GM23338 (cell line): ENCODE results near the gene OR8A1. TPM values are rescaled to one million over a fixed set of nuclear protein-coding genes. Genes with fewer than 3 reads are reported as not detected.

ENCODE experiments used
- ATAC-seq: fragments of 200-7000 bp; cut with Tn5 transposase; 3 replicates; pipeline ENCODE4 v1.9.1; 2020
- DNase-seq: peaks from one replicate; pipeline ENCODE4 v3.0.0-alpha.2; 2015; ENCODE audit warnings: low spot score
- H2AFZ ChIP-seq: fragments of 200-600 bp; sonication (generic); 2 replicates; pipeline ENCODE4 v1.8.0; 2016; ENCODE audit warnings: antibody characterized with exemption, mild to moderate bottlenecking, moderate library complexity
- H3F3A ChIP-seq: fragments of 200-600 bp; sonication (generic); replicated peaks from 2 replicates; pipeline ENCODE4 v1.8.0; 2017; ENCODE audit warnings: antibody characterized with exemption, mixed run types, low read depth
- H3K27ac ChIP-seq: fragments of 200-600 bp; sonication (generic); 2 replicates; pipeline ENCODE4 v1.6.1; 2016; ENCODE audit warnings: low read depth
- H3K27me3 ChIP-seq: fragments of 200-600 bp; sonication (generic); 2 replicates; pipeline ENCODE4 v1.8.0; 2016; ENCODE audit warnings: mild to moderate bottlenecking, mixed run types, moderate library complexity; ENCODE audit not compliant: insufficient read depth
- H3K36me3 ChIP-seq: fragments of 200-600 bp; sonication (generic); 2 replicates; pipeline ENCODE4 v1.8.0; 2016; ENCODE audit warnings: mild to moderate bottlenecking; ENCODE audit not compliant: insufficient read depth
- H3K4me1 ChIP-seq: fragments of 200-600 bp; sonication (generic); 2 replicates; pipeline ENCODE4 v1.8.0; 2016; ENCODE audit warnings: mild to moderate bottlenecking, moderate library complexity; ENCODE audit not compliant: insufficient read depth
- H3K4me2 ChIP-seq: fragments of 200-600 bp; sonication (generic); 2 replicates; pipeline ENCODE4 v1.7.1; 2017; ENCODE audit warnings: mixed run types
- H3K4me3 ChIP-seq: fragments of 200-600 bp; sonication (generic); 2 replicates; pipeline ENCODE4 v1.6.1; 2016; ENCODE audit warnings: mixed run types
- H3K79me2 ChIP-seq: fragments of 200-600 bp; sonication (generic); replicated peaks from 2 replicates; pipeline ENCODE4 v1.8.0; 2017; ENCODE audit warnings: mild to moderate bottlenecking; ENCODE audit not compliant: insufficient read depth
- H3K9me2 ChIP-seq: fragments of 200-600 bp; sonication (generic); 2 replicates; pipeline ENCODE4 v1.8.0; 2017; ENCODE audit not compliant: insufficient read depth
- H4K20me1 ChIP-seq: fragments of 200-600 bp; sonication (generic); replicated peaks from 2 replicates; pipeline ENCODE4 v1.8.0; 2017; ENCODE audit warnings: mild to moderate bottlenecking; ENCODE audit not compliant: insufficient read depth
- H3K27ac Mint-ChIP-seq: 2 replicates; pipeline ENCODE4 v1.8.0; 2020; ENCODE audit warnings: inconsistent platforms, mild to moderate bottlenecking, moderate library complexity, mixed read lengths
- H3K27me3 Mint-ChIP-seq: 3 replicates; pipeline ENCODE4 v1.8.0; 2022; ENCODE audit warnings: low read depth, mild to moderate bottlenecking, moderate library complexity, mixed read lengths, inconsistent platforms; ENCODE audit not compliant: insufficient read depth, poor library complexity
- H3K36me3 Mint-ChIP-seq: 3 replicates; pipeline ENCODE4 v1.8.0; 2021; ENCODE audit warnings: low read depth, mild to moderate bottlenecking, inconsistent platforms, moderate library complexity, mixed read lengths
- H3K4me1 Mint-ChIP-seq: 3 replicates; pipeline ENCODE4 v1.8.0; 2020; ENCODE audit warnings: mild to moderate bottlenecking, inconsistent platforms, mixed read lengths
- H3K4me3 Mint-ChIP-seq: 3 replicates; pipeline ENCODE4 v1.8.0; 2021; ENCODE audit warnings: moderate library complexity, mild to moderate bottlenecking, inconsistent platforms, mixed read lengths
- H3K9me3 Mint-ChIP-seq: 3 replicates; pipeline ENCODE4 v1.8.0; 2020; ENCODE audit warnings: moderate library complexity, mild to moderate bottlenecking, inconsistent platforms, mixed read lengths
- CREB1 ChIP-seq: fragments of 250-450 bp; sonication (Bioruptor Pico); IDR thresholded peaks from 2 replicates; pipeline ENCODE4 v1.5.0; 2020; ENCODE audit warnings: low read depth, mild to moderate bottlenecking, moderate library complexity
- EZH2 ChIP-seq: fragments of 200-600 bp; sonication (generic); IDR thresholded peaks from one replicate; pipeline ENCODE4 v1.8.0; 2017; ENCODE audit warnings: antibody characterized with exemption, mild to moderate bottlenecking, low read depth; ENCODE audit not compliant: unreplicated experiment
- EZH2phosphoT487 ChIP-seq: fragments of 200-600 bp; sonication (generic); IDR thresholded peaks from one replicate; pipeline ENCODE4 v1.8.1; 2018; ENCODE audit warnings: antibody characterized with exemption; ENCODE audit not compliant: unreplicated experiment
- JUNB ChIP-seq: IDR thresholded peaks from one replicate; pipeline ENCODE4 v1.6.1; 2016; ENCODE audit warnings: antibody characterized with exemption; ENCODE audit not compliant: unreplicated experiment
- NANOG ChIP-seq: IDR thresholded peaks from 2 replicates; pipeline ENCODE4 v1.6.1; 2016; ENCODE audit warnings: antibody characterized with exemption, borderline replicate concordance
- POLR2AphosphoS5 ChIP-seq: IDR thresholded peaks from 2 replicates; pipeline ENCODE4 v1.6.1; 2016; ENCODE audit warnings: antibody characterized with exemption, low read depth
- STAT1 ChIP-seq: IDR thresholded peaks from one replicate; pipeline ENCODE4 v1.6.1; 2016; ENCODE audit warnings: antibody characterized with exemption; ENCODE audit not compliant: unreplicated experiment
- ZNF114 ChIP-seq: fragments of 250-450 bp; sonication (Bioruptor Pico); IDR thresholded peaks from 2 replicates; pipeline ENCODE4 v1.5.0; 2020; ENCODE audit warnings: mild to moderate bottlenecking, moderate library complexity
- ZNF331 ChIP-seq: fragments of 250-450 bp; sonication (Bioruptor Pico); IDR thresholded peaks from 2 replicates; pipeline ENCODE4 v1.5.0; 2020; ENCODE audit warnings: low read depth, mild to moderate bottlenecking, moderate library complexity
- polyA plus RNA-seq: library from polyadenylated mRNA; unstranded; fragments of >200 nt; fragmentation: Nextera tagmentation; extraction: Ambion mirVana; gene quantifications from 2 replicates; pipeline ENCODE4 v1.2.1, GENCODE V29; 2016
- total RNA-seq: library from RNA; depleted of rRNA; stranded (reverse); fragments of >200 nt; shearing (Covaris generic); gene quantifications from 2 replicates; pipeline ENCODE4 v1.2.3, GENCODE V29; 2014
- TF ChIP-seq, protein P1 (sequence below): IDR thresholded peaks from 2 replicates; pipeline ENCODE4 v1.6.1; 2016; ENCODE audit warnings: antibody characterized with exemption
- TF ChIP-seq, protein P2 (sequence below), 2 experiments: fragments of 200-600 bp in 1 of 2; sonication (generic) in 1 of 2; conservative IDR thresholded peaks; 2 replicates each; pipeline versions ENCODE4 v1.5.1 to v1.6.1; 2016 to 2017; ENCODE audit warnings: antibody characterized with exemption in 2 of 2, low read depth in 2 of 2, mild to moderate bottlenecking in 2 of 2, moderate library complexity in 1 of 2
- TF ChIP-seq, protein P3 (sequence below): fragments of 250-450 bp; sonication (Bioruptor Pico); IDR thresholded peaks from 2 replicates; pipeline ENCODE4 v1.5.0; 2020; ENCODE audit warnings: mild to moderate bottlenecking, moderate library complexity

OR8A1 gene
- total and polyA plus RNA-seq, 2 experiments from 2014 or later: not detected

DNA sequence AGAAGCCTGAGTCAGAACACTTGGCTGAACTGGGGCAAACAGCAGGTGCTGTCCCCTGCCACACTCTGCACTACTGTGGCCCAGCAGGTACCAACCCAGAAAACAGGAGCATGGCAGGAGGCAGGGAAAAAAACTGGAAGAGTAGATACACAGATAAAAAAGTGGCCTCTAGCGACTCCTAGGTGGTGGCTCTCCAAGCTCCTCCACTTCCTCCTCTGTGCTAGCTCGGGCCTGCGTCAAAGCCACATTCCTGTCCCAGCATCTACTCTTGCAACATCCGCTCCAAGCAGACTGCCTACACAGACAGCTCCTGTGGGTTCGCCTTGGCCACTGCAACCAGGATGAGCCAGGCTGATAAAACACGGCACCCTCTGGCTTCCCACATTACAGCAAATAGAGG lies 33.3 kb upstream of the OR8A1 start (continued):
- TF ChIP-seq, protein P1, sequence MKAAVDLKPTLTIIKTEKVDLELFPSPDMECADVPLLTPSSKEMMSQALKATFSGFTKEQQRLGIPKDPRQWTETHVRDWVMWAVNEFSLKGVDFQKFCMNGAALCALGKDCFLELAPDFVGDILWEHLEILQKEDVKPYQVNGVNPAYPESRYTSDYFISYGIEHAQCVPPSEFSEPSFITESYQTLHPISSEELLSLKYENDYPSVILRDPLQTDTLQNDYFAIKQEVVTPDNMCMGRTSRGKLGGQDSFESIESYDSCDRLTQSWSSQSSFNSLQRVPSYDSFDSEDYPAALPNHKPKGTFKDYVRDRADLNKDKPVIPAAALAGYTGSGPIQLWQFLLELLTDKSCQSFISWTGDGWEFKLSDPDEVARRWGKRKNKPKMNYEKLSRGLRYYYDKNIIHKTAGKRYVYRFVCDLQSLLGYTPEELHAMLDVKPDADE: 0 out of 2 replicates have a peak, but pooled peaks have one; percentile 39

DNA sequence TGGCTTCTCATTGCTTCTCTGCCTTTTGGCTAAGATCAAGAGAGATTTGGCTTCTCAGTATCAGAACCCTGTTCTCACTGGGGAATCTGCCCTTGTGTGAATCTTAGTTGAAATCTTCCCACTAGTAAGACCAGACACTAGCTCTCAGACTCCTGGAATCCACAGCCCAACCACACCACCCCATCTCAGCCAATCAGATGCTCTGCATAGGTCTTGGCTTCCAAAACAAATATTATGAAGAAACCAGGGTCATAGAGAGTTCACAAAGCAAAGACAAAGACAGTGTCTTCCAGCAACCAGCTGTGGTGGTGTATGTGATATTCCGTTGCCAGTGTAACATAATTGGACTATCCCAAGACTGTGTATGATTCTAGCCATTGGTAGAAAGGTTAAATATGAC lies 31.8 kb upstream of the OR8A1 start:
- no peak for ATAC-seq
- Histone ChIP-seq H3K4me3 (no peak overlapping the region), H3K9me2 (peaks cover 14% of the 10 kb centered on the region), H3K79me2 (no peaks in the 10 kb centered on the region), H3K27ac (no peak overlapping the region), H3K4me2 (no peak overlapping the region), H2AFZ (no peak overlapping the region), H3K4me1 (0 out of 2 replicates have a peak, but pooled peaks cover 3% of the 10 kb centered on the region), H3K36me3 (no peaks in the 10 kb centered on the region), H3K27me3 (no peaks in the 10 kb centered on the region), H3F3A (no peaks in the 10 kb centered on the region), H4K20me1 (no peaks in the 10 kb centered on the region)
- Mint-ChIP-seq H3K9me3 (no peaks in the 10 kb centered on the region), H3K27ac (no peak overlapping the region), H3K27me3 (peaks cover 5% of the 10 kb centered on the region), H3K4me1 (peaks cover 12% of the 10 kb centered on the region), H3K4me3 (no peak overlapping the region), H3K36me3 (no peaks in the 10 kb centered on the region)
- no peak for DNase-seq
- TF ChIP-seq, protein P2, sequence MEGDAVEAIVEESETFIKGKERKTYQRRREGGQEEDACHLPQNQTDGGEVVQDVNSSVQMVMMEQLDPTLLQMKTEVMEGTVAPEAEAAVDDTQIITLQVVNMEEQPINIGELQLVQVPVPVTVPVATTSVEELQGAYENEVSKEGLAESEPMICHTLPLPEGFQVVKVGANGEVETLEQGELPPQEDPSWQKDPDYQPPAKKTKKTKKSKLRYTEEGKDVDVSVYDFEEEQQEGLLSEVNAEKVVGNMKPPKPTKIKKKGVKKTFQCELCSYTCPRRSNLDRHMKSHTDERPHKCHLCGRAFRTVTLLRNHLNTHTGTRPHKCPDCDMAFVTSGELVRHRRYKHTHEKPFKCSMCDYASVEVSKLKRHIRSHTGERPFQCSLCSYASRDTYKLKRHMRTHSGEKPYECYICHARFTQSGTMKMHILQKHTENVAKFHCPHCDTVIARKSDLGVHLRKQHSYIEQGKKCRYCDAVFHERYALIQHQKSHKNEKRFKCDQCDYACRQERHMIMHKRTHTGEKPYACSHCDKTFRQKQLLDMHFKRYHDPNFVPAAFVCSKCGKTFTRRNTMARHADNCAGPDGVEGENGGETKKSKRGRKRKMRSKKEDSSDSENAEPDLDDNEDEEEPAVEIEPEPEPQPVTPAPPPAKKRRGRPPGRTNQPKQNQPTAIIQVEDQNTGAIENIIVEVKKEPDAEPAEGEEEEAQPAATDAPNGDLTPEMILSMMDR (conservative IDR thresholded peaks at IDR 0.05; ENCODE audit: low read depth in 2 of 2): no peak
- no peak for TF ChIP-seq NANOG
- no peak for TF ChIP-seq EZH2phosphoT487
- TF ChIP-seq CREB1 (CRISPR knock-in tag): no peak
- no peak for TF ChIP-seq ZNF331
- no peak for TF ChIP-seq STAT1
- no peak for TF ChIP-seq EZH2
- TF ChIP-seq, protein P1: no peak
- no peak for TF ChIP-seq POLR2AphosphoS5
- TF ChIP-seq JUNB: no peak
- TF ChIP-seq, protein P3, sequence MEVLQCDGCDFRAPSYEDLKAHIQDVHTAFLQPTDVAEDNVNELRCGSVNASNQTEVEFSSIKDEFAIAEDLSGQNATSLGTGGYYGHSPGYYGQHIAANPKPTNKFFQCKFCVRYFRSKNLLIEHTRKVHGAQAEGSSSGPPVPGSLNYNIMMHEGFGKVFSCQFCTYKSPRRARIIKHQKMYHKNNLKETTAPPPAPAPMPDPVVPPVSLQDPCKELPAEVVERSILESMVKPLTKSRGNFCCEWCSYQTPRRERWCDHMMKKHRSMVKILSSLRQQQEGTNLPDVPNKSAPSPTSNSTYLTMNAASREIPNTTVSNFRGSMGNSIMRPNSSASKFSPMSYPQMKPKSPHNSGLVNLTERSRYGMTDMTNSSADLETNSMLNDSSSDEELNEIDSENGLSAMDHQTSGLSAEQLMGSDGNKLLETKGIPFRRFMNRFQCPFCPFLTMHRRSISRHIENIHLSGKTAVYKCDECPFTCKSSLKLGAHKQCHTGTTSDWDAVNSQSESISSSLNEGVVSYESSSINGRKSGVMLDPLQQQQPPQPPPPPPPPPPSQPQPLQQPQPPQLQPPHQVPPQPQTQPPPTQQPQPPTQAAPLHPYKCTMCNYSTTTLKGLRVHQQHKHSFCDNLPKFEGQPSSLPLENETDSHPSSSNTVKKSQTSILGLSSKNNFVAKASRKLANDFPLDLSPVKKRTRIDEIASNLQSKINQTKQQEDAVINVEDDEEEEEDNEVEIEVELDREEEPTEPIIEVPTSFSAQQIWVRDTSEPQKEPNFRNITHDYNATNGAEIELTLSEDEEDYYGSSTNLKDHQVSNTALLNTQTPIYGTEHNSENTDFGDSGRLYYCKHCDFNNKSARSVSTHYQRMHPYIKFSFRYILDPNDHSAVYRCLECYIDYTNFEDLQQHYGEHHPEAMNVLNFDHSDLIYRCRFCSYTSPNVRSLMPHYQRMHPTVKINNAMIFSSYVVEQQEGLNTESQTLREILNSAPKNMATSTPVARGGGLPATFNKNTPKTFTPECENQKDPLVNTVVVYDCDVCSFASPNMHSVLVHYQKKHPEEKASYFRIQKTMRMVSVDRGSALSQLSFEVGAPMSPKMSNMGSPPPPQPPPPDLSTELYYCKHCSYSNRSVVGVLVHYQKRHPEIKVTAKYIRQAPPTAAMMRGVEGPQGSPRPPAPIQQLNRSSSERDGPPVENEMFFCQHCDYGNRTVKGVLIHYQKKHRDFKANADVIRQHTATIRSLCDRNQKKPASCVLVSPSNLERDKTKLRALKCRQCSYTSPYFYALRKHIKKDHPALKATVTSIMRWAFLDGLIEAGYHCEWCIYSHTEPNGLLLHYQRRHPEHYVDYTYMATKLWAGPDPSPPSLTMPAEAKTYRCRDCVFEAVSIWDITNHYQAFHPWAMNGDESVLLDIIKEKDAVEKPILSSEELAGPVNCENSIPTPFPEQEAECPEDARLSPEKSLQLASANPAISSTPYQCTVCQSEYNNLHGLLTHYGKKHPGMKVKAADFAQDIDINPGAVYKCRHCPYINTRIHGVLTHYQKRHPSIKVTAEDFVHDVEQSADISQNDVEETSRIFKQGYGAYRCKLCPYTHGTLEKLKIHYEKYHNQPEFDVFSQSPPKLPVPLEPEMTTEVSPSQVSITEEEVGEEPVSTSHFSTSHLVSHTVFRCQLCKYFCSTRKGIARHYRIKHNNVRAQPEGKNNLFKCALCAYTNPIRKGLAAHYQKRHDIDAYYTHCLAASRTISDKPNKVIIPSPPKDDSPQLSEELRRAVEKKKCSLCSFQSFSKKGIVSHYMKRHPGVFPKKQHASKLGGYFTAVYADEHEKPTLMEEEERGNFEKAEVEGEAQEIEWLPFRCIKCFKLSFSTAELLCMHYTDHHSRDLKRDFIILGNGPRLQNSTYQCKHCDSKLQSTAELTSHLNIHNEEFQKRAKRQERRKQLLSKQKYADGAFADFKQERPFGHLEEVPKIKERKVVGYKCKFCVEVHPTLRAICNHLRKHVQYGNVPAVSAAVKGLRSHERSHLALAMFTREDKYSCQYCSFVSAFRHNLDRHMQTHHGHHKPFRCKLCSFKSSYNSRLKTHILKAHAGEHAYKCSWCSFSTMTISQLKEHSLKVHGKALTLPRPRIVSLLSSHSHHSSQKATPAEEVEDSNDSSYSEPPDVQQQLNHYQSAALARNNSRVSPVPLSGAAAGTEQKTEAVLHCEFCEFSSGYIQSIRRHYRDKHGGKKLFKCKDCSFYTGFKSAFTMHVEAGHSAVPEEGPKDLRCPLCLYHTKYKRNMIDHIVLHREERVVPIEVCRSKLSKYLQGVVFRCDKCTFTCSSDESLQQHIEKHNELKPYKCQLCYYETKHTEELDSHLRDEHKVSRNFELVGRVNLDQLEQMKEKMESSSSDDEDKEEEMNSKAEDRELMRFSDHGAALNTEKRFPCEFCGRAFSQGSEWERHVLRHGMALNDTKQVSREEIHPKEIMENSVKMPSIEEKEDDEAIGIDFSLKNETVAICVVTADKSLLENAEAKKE (CRISPR knock-in tag): no peak
- TF ChIP-seq ZNF114: no peak
